GM19438 (cell line): ENCODE data around the gene ZNF195.
"Not testable (repeated sequence)": the region's sequence is repeated elsewhere in the genome, so short reads cannot be mapped to it uniquely, and the experiment has no call there.

ENCODE experiments used
- ATAC-seq: cut with Tn5 transposase; IDR thresholded peaks from one replicate; pipeline ENCODE4 v1.9.1; 2021; ENCODE audit warnings: low read depth; ENCODE audit not compliant: unreplicated experiment

Gene ZNF195

DNA sequence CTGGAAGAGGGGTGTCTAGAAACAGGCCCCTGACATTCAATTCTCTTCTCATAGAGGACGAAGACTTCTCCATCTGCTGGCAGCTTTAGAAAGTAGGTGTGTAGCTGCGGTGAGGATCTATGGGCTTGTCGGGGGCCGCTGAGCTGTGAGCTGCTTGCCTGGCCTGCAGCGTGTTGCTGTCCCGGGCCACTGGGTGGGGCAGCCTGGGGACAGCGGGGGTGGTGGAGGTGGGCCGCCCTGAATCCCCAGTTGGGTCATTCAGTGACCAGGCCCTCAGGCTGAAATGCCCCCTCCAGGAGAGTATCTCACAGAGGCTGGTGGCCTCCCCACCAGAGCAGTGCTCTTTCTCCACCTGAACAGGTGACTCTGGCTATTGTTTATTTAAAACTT, 23.9 kb upstream of the ZNF195 start:
- ATAC-seq: not testable (repeated sequence)

DNA sequence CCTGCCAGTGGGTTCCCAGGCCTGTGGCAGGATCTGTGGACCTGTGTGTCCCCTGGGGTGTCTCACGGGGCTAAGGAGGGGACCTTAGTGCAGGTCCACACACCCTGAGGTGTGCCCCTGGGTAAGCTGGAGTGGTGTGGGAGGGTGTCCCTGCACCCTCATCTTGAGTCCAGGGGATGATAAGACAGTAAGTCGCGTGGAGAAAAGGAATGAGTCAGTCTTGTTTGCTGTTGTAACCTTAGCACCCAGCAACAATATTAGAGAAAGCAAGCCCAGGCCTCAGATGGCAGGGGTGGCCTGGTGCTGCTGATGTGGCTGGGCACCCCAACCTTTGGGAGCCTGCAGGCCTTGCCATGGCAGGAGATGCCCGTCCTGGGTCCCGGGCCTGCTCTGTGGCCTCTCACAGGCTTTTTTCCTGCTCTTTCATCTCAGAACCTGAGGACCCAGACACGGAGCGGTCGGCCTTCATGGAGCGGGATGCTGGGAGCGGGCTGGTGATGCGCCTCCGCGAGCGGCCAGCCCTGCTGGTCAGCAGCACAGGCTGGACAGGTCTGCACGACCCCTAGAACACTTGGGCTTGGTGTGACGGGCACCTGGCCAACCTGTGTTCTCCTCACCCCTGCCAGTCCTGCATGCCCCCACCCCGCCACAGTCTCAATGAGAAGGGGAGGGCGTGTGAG, 23.4 kb upstream of the ZNF195 start:
- not testable (repeated sequence) for ATAC-seq

DNA sequence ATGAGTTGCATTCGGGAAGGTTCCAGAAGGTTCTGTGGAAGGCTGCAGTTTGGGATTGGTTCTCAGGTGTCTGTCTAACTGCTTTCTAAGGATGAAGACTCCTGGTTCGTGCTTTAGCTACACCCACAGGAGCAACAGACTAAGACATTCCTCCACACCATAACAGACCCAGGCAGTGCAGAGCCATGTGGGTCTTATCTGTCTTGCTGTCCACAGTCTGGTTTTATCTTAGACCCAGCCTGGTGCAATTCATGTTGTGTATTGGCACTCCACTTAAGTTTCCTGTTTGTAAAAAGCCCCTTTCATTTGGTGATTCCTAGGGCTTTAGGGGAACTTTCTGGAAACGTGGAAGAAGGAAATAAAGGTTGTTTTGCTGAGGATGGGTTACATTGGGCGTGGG, 22.1 kb upstream of the ZNF195 start:
- not testable (repeated sequence) for ATAC-seq

DNA sequence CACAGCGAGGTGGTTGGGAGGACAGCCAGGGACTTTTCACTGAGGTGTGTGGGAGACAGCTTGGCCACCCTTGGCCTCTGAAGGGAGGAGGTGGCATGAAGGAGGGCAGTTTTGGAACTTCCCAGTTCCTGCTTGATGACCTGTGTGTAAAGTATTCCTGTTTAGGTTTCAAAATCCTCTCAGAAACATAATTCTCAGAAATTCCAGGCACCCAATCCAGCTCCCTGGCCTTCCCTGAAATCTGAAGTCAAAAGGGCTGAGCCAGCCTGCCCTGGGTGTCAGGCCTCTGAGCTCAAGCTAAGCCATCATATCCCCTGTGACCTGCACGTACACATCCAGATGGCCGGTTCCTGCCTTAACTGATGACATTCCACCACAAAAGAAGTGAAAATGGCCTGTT, 19.6 kb upstream of the ZNF195 start:
- ATAC-seq: not testable (repeated sequence)

DNA sequence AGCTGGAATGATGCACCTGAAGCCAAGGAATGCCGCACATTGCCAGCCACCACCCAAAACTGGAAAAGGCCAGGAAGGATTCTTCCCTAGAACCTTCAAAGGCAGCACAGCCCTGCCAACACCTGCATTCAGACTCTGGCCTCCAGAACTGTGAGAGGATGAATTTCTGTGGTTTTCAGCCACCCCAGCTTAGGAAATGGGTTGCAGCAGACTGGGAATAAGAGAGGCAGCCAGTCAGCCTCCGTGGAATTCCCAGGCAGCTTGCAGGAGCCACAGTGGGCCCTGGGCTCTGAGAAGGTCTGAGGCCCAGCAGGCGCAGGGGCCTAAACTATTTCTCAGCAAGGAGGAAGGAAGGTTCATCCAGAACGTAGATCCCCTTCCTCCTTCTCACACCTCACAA, 19.2 kb upstream of the ZNF195 start:
- not testable (repeated sequence) for ATAC-seq

DNA sequence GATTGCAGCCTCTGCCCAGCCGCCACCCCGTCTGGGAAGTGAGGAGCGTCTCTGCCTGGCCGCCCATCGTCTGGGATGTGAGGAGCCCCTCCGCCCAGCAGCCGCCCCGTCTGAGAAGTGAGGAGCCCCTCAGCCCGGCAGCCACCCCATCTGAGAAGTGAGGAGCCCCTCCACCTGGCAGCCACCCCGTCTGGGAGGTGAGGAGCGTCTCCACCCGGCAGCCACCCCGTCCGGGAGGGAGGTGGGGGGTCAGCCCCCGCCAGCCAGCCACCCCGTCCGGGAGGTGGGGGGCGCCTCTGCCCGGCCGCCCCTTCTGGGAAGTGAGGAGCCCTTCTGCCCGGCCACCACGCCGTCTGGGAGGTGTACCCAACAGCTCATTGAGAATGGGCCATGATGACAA, 18.3 kb upstream of the ZNF195 start:
- ATAC-seq: not testable (repeated sequence)

DNA sequence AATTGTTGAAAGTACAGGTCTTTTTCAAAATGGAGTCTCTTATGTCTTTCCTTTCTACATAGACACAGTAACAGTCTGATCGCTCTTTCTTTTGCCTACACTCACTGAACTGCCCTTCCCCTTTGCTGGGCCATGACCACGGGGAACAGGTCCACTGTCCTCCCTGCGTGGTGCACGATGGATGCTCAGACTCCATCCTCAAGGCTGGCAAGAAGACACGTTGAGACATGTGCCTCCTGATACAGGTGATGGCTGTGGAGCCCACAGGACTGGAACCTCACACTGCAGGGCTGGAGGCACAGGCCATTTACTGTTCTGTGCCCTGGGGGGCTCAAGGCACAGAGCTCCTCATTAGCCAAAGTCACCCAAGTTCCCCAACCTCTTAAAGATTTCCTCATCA, 16.5 kb upstream of the ZNF195 start:
- not testable (repeated sequence) for ATAC-seq

DNA sequence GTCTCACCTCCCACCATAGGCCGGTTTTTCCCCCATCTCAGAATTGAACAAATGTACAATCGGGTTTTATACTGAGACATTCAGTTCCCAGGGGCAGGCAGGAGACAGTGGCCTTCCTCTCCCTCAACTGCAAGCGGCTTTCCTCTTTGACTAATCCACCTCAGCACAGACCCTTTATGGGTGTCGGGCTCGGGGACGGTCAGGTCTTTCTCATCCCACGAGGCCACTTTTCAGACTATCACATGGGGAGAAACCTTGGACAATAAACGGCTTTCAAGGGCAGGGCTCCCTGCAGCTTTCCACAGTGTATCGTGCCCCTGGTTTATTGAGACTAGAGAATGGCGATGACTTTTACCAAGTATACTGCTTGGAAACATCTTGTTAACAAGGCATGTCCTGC, 16.0 kb upstream of the ZNF195 start:
- not testable (repeated sequence) for ATAC-seq

DNA sequence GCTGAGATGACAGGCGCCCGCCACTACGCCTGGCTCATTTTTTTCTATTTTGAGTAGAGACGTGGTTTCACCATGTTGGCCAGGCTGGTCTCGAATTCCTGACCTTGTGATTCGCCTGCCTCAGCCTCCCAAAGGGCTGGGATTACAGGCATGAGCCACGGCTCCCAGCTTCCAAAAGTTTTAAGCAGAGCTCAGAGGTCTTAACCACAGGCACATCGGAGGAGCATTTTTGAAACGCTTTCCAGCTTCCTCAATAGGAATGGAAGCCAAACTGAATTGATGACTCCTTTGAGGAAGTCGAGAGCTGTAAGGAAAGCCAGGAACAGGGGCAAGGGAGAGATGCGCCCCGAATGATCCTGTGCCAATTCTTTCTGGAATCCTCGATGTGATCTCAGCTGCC, 14.5 kb upstream of the ZNF195 start:
- ATAC-seq: not testable (repeated sequence)

DNA sequence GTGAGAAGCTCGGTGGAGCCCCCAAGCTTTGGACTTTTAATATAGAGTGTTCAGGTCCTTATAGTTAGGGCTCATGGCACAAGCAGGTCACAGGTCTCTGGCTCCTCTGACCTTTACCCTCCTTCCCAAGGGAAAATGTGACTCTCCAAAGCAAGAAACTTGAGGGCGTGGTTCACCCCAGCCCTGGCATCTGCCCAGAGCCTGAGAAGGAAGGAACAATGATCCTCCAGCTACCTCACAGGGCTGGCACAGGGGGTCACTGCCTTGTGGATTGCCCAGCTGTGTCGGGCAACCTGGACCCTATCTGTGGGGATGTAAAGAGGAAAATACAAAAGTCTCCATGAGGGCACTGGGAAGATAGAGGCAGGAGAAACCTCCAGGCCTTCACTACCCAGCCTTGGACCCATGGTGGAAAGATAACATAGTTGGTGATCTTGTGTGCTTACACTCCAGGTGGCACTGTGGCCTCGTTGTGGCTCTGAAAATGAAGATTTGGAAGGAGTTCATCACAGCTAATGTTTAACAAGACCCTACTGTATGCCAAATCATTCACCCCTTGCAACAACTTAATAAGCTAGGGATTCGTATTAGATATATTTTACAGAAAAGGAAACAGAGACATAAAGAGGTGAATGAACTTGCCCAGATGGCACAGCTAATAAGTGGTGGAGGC, 3.8 kb upstream of the ZNF195 start:
- no peak for ATAC-seq

DNA sequence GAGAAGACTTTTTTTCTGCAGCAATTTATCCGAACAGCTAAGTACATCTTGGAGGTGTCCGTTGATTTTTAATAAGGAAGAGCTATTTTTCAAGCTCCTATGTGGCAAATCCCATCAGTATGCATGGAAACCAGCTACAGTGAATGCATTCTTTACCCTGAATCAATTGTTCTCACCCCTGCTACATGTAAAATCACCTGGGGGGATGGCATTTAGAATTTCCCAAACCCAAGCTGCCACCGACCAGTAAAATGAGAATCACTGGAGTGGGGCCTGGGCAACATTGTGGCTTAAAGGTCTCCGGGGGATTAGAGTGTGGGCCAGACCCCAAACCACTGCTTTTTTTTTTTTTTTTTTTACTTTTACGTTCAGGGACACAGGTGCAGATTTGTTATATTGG, 2.8 kb upstream of the ZNF195 start:
- no peak for ATAC-seq

DNA sequence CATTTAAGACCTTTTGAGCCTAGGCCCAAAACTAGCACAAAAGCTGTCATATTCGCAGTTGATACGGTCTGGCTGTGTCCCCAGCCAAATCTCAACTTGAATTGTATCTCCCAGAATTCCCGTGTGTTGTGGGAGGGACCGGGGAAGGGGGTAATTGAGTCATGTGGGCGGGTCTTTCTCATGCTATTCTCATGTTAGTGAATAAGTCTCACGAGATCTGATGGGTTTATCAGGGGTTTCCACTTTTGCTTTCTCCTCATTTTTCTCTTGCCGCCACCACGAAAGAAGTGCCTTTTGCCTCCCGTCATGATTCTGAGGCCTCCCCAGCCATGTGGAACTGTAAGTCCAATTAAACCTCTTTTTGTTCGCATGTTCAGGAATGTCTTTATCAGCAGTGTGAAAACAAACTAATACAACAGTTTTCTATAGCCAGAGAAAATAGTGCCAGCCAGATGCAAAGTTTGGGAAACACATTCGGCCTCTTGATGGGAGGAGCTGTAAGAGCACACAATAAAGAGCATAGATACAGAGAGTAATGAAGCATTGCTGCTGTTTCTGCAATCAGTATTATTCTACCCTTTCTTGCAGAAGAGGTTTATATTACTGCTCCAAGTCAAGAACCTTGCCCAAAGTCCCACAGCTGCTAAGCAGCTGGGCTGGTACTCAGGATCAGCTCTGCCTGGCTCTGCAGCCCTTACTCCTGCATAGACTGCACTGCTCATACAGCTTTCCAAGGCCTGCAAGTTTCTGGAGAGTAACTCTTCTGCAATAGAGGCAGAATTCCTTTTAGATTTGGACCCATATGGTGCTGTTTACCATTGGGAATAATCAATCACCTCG, 2.0 kb upstream of the ZNF195 start:
- ATAC-seq: no peak

DNA sequence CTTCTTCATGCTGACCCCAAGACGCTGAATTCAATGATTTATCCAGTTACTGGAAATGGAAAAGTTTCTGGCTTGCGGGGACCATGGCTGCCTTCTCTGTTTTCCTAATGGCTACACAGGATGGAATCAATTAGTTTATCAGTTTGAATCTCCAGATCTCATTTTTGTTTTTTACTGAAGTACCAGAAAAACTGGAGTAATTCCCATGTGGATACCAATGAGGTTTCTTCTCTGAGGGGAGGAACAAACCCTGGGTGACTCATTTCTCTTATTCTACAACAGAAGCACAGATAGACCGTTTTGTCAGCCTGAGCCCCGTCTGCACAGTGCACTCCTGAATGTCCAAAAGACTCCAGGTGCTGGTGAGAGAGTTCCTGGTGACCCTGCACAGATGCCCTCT, 3.4 kb downstream of the ZNF195 start:
- no peak for ATAC-seq

DNA sequence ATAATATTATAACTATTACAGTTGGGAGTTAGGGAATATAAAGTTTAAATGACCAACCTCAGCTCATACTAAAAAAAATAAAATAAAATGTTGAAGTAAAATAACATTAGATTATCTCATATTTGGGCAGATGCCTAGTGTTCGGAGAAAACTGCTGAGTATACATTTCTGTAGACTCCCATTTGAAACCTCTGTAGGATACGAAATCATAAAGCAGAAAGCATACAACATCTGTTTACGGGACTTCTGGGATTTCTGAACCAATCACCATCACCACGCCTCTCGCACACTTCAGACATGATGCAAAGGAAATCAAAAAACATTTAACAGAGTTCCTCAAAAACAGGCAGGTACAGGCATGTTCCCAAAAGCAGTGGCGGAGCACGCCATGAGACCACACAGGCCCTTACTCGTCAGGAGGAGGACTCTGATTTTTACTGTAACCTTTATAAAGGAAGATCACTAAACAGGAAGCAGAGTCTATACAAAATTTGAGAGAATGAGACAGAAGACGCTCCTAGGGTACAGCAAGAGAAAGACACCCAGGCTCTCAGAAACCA, 8.6 kb downstream of the ZNF195 start:
- ATAC-seq: no peak

DNA sequence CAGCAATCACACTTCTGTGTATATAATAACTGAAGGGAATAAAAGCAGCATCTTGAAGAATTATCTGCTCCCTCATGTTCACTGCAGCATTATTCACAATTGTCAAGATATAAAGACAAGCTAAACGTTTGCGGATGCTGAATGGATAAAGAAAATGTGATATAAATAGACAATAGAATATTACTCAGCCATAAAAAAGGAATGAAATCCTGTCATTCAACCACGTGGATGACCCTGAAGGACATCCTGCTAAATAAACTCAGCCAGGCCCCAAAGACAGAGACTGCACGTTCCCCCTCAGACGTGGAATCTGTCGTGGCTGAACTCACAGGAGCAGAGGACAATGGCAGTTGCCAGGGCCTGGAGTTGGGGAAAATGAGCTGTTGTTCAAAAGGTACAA, 9.6 kb downstream of the ZNF195 start:
- ATAC-seq: no peak

DNA sequence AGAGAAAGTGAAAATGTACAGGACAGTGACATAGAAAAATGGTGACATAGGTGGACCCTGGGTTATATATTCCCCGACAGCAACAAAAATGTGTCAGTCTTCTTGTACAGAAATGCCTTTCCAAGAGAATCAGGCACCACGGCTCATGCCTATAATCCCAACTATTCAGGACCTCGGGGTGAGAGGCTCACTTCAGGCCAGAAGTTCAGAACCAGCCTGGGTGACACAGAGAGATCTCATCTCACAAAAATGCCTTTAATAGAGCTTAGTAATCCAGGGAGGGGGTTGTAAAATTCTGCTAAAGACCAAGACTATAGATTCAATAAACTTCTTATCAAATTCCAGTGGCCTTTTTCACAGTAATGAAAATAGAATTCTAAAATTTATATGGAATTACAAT, 10.7 kb downstream of the ZNF195 start:
- no peak for ATAC-seq

DNA sequence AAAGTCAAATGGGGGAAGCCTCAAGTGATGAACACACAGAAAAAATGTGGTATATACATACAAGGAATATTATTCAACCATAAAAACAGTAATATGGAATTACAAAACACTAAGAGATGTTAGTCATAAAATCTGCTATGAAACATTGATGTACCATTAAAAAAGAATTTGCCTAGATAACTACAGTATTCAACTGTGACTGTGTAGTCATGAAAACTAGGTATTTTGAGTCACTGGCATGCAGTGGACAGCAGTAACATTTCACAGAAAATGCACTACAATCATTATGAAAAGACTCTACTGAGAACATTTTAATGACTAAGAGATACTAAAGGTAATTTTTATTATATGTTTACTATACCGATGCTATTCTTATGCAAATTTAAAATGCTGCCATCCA, 11.7 kb downstream of the ZNF195 start:
- ATAC-seq: no peak

DNA sequence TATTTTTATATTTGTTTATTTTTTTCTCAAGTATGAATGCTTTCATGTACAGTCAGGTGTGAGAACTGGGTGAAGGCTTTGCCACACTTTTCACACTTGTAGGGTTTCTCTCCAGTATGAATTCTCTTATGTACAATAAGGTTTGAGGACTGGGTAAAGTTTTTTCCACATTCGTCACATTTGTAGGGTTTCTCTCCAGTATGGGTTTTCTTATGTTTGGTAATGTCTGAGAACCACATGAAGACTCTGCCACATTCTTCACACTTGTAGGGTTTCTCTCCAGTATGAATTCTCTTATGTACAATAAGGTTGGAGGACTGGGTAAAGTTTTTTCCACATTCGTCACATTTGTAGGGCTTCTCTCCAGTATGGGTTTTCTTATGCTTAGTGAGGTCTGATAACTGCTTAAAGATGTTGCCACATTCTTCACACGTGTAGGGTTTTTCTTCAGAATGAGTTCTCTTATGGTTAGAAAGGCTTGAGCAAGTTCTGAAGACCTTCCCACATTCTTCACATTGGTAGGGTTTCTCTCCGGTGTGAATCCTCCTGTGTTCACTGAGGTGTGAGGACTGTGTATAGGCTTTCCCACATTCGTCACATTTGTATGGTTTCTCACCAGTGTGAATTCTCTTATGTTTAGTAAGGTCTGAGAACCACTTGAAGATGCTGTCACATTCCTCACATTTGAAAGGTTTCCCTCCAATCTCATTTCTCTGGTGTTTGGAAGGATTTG, 19.7 kb downstream of the ZNF195 start:
- ATAC-seq: no peak

DNA sequence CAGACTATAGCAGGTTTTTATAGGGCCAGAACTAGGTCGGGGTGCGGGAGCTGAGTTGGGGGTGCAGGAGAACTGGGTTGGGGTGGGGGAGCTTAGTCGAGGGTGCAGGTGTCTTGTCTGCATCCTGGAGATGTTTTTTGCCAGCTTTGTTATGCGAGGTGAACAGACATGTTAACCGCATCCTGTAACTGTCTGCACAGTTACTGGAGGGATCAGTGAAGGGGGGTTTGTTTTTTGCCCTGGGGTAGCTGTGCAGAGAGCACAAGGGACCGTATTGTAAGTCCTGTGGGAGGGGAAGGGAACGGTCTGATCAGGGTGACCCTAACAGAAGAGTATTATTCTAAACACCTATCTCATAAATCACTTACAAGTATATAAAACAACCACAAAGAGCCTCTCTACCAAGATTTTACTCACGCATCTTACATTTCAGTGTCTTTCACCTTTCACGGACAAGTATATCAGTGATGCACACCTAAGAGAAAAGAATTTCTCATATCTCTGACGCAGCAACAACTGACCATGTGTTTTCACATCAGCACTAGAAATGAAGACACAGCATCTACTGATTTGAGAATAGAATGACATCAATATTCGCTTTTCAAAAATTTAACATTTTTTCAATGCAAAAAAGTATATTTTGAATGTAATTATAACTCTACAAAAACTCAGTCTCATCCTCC, 20.8 kb downstream of the ZNF195 start:
- ATAC-seq: no peak

DNA sequence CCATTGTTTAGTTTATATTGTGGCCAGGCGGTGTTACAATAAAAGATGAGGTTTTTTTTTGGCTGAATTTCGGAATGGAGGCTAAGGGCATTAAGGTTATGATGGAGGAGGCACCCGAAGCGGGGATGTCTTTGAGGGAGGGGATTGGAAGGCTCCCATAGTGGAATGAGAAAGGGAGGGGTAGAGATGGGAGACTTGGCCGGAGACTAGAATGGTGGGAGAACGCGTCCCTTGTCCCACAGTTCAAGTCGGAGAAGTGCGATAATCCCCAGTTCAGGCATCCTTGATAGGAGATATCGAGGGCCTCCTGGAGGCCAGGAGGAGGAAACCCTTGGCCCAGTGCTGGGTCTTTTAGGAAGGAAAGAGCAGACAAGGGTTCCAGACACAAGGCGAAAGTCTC, 21.6 kb downstream of the ZNF195 start:
- ATAC-seq: no peak
